NCI-H2107 treated with DMSO at 0.1 percent for 48 hours (cell line): ENCODE data around the gene NR2F2.

ENCODE experiments used
- DNase-seq: peaks from one replicate; lab custom pipeline; 2025; ENCODE audit not compliant: unreplicated experiment; lab: John Stamatoyannopoulos, UW

Gene NR2F2

DNA sequence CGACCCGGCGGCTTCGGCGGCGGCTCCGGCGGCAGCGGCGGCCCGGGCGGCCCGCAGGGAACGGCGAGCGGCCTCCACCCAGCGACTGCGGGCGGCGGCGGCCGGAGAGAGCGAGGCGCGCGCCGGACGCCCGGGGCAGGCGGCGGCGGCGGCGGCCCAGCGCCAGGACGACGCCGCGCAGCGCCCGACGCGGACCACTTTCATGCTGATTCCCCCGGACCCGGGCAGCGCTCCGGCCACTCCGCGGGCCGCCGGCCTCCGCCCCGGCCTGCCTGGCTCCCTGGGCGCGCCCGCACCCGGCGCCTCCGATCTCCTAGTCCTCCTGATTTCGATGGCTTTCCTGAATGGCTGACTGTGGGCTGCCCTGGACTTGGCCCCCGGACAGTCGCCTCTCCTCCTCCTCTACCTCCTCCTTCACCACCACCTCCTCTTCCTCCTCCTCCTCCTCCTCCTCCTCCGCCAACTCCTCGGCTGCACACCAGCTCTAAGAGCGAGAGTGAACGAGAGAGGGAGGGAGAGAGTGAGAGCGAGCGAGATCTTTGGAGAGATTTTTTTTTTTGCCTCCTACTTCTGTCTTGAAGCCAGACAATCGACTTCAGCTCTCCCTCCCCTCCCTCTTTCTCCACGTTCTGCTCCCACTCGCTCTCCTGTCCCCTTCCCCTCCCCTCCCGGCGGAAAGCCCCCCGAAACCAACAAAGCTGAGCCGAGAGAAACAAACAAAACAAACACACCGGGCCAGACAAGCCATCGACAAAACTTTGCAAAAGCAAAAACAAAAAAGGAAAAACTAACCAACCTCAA is 844 bp downstream of the NR2F2 start:
- DNase-seq: no peak

DNA sequence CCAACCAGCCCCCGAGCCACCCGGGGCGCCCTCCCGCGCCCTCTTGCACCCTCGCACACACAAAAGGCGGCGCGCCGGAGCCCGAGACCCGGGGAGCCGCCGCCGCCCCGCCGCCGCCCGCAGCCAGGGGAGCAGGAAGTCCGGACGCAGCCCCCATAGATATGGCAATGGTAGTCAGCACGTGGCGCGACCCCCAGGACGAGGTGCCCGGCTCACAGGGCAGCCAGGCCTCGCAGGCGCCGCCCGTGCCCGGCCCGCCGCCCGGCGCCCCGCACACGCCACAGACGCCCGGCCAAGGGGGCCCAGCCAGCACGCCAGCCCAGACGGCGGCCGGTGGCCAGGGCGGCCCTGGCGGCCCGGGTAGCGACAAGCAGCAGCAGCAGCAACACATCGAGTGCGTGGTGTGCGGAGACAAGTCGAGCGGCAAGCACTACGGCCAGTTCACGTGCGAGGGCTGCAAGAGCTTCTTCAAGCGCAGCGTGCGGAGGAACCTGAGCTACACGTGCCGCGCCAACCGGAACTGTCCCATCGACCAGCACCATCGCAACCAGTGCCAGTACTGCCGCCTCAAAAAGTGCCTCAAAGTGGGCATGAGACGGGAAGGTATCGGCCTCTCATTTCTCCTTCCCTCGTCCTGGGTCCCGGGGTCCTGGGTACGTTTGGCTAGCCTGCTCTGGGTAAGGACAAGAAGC is 1.6 kb downstream of the NR2F2 start:
- no peak for DNase-seq

DNA sequence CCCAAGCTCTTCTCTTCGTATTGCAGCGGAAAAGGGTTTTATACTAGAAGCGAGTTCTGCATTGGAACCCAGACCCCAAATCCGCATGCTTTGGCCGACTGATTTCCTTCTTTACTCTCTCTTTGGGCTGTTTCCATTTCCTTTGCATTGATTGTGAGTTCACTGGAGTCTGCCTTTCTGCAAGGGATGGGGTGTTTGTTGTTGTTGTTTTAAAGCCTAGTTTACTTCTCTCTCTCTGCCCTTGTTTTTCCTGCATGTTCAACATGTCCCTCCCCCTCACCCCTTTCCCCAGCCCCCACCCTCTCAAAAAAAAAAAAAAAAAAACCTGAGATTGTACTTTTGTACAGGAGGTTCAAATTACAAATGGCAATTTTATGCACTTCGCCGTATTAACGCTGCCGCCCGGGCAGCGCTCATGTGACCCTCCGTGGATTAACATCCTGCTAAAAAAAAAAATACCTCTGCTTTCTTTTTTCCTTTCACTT is 2.2 kb downstream of the NR2F2 start:
- no peak for DNase-seq

DNA sequence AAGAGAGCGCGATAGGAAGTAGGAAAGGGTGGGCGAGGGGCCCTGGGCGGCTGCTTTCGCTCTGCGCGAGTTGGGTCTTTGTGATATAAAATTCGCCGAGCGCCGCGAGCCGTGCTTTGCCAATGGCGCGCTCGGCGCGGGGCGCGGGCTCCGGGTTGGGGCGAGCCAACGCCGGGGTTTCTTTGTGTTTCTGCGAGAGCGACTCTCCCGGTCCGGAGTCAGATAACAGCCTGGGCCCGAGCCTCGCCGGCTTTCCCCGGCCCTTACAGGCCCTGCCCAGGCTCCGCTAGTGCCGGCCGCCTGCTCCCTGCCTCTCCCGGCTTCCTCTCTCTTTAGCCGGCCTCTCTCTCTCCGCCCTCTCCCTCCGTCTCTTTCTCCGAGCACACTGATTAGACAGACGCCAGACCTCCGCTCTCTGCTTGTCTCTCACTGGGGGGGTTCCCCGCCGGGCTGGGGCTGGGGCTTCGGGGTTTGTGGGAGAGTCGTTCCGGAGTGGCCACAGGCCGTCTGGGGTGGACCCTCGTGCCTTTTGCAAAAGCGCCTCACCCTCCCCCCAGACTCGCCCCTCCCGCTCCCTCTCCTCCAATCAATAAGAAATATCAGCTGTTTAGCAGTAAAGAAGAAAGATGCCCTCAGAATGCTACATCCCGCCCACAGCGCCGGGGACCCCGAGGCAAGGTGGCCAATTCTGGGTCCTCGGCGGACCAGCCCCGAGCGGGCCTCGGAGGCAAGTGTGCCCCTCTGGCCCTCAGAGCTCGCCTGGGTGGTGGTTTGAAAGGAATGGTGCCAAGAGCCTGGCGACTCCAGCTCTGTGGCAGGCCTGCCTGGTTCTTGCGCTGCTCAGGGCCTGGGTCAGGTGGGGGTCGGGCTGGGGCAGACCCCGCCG is 2.9 kb downstream of the NR2F2 start:
- no peak for DNase-seq

DNA sequence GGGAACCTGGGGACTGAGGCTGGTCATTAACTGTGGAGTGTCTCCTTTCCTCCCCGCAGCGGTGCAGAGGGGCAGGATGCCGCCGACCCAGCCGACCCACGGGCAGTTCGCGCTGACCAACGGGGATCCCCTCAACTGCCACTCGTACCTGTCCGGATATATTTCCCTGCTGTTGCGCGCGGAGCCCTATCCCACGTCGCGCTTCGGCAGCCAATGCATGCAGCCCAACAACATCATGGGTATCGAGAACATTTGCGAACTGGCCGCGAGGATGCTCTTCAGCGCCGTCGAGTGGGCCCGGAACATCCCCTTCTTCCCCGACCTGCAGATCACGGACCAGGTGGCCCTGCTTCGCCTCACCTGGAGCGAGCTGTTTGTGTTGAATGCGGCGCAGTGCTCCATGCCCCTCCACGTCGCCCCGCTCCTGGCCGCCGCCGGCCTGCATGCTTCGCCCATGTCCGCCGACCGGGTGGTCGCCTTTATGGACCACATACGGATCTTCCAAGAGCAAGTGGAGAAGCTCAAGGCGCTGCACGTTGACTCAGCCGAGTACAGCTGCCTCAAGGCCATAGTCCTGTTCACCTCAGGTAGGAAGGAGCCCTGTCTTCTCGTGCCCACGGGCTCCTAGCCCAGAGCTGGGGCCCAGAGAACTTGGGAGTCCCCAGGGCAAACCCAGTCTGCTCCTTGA is 3.7 kb downstream of the NR2F2 start:
- no peak for DNase-seq

DNA sequence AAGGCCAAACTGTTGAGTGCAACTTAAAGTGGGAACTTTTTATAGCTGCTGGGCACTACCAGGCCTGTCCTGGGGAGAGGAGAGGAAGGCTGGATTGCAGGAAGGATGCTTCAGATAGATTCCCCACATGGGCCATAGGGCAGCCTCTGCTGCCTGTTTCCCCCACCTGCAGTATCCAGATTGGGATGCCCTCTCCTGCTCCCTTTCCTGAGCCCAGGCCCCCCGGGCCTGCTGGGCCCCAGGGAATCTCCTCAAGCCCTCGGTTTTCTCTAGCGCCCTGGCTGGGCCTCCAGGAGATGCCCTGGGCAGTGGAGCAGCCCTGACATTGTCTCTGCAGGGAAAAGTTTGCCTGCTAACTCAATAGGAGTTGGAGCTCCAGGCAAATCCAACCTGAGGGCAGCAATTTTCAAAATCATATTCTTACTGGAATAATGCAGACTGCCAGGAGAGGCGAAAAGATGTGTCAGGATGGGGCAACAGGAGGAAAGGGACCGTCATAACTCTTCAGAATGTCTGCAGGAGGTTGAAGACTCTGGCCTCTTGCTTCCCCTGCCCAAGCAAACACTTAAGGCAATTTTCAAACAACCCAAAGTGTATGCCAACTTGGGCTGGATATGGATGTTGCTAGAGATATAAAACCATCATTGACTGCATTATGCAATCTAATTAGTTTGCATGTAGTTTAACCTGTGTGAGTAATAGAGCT is 4.4 kb downstream of the NR2F2 start:
- no peak for DNase-seq

DNA sequence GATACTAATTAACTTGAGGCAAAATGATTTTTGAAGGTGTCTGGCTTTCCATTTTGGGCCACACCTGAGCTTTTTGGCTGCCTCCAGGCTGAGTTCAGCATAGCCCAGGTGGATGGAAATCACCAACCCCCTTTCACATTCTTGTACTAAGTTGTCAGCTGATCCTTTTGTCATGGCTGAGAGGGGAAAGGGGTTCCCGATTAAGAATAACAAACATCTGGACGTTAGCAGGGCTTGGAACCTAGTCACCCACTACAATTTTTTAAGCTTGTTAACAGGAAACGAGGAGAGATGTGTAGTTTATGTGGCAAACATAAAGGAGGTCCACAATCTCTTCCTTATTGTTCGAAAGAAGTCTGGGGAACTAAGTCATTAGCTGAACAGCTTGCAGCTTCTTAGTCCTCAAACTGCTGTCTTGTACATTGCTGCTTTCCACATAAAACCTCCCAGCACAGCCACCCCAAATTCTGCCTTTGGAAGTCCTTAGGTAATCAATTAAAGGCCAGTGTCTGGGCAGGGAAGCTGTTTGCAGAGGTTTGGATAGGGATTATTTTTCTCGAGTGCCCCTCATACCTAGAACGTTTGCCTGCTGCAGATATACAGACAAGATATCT is 5.0 kb downstream of the NR2F2 start:
- no peak for DNase-seq

DNA sequence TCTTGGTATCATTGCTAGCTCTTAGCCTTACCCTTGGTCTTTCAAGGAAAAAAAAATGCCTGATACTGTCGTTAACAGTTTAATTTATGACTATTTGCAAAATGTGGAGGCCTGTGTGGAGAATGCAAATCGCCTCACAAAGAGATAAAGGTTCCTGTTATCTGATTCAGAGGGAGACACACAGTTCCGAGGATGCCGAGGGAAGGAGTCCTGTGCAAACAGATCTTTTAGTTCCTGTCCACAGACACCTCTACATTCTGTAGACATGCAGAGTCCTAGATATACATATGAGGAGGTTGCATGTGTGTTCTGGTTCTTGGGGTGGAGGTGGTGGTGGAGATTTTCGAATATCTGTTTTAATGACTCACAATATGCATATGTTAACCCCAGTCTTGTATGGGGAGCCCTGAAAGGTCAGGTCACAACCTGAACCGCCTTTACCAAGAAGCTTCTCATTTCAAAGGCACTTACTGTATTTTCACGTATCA is 5.7 kb downstream of the NR2F2 start:
- DNase-seq: no peak

DNA sequence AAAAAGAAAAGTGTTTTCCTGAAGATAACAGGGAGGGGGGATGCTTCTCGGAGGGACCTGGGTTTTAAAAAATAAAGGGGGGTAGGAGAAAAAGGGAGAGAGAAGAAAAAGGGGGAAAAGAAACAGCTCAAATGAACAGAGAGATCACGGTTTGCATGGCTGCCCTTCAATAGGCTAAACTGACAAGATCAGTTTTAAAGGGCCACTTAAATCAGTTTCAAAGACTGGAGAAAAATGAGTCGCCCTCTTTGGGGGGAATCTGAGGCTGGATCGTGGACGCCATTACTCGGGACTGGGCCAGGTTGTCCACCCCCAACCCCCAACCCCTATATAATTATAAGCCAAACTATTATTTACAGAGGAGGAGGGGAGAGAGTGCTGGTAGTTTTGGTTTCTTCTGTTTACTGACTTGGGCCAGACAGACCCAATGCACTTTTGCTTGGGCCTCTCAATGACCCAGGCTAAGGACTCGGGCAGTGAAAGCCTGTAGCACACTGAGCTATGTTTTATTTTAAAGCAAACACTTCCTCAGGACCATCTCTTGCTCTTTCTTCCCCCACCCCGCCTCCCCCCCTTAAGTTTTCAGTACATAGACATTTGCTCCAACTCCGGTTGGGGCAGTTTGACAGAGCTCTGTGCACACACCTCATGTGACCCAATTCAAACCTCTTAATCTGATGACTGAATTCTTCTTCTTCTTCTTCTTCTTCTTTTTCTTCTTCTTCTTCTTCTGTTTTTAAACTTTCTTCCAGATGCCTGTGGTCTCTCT is 6.3 kb downstream of the NR2F2 start:
- DNase-seq: peak; percentile 21

DNA sequence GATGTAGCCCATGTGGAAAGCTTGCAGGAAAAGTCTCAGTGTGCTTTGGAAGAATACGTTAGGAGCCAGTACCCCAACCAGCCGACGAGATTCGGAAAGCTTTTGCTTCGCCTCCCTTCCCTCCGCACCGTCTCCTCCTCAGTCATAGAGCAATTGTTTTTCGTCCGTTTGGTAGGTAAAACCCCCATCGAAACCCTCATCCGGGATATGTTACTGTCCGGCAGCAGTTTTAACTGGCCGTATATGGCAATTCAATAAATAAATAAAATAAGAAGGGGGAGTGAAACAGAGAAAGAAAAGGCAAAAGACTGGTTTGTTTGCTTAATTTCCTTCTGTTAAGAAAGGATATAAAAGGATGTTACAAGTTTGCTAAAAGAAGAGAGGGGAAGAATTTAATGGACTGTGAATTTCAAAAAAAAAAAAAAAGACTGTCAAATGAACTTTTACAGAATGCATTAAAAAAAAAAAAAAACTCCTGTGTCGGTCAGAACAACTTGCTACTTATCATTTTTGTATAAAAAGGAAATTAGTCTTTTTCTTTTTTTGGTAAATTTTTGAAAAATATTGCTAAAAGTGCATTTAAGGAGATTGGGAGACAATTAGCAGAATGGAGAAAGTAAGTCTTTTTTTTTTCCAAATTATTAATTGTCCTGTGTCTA is 7.0 kb downstream of the NR2F2 start:
- DNase-seq: no peak

DNA sequence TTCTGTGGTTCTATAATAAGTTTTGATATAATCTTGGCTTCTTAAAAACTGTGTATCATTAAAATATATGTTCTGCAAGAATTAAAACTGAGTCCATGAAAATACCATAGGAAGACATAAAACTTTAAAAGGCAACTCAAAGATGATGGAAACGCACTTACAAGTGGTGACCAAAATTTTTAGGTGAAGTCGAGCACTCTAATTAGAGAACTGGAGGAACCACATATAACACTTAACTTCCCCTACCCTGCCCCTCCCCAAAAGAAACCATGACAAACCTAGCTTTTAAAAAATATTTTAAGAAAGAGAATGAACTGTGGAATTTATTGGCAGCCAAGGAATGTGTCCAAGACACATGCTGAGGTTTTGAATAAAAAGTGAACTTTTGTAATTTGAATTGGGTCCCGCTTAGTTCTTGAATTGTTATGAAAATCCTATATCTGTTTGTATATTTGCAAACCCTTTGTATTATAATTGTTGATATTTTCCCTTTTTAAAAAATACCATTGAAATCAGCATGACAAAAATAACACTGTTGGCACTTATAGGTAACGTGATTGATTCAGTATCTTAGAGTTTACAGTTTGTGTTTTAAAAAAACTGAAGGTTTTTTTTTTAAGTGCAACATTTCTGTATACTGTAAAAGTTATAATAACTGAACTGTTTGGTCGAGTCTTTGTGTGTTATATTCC is 7.7 kb downstream of the NR2F2 start:
- DNase-seq: no peak

DNA sequence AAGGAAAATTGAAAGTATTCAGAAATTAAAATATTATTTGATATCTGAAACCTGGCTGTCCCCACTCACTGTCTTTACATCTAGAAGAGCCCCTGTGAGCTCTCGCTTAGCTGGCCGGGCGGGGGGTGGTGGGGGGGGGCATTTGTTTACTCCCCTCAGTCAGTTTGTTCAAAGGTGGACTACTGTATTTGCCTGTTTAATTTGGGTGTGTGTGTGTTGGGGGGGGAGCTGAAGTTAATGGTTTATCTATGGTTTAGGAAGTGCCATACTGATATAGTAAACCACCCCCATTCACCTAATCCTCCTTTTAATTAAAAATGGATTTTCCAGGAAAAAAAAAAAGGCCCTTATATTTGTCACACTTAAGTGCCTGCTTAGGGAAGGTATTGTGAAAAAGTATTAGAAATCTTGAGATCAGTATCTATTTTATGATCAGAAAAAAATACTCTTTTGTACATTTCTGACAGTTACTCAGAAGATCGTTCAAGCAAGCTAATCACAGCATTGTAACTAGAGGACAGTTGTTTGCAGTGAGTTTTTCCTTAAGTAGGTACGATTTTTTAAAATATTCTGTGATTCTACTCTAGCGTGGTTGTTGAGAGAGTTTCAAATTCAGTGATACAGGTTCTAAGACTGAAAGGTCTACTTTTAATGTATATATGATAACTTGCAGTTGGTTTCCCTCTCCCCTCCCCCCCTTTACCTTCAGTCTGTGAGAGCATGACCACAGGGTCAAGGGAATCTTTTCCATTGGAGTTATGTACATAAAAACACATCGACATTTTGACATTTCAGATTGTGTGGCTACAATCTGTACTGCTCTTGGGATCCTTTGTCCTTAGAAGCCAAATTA is 8.5 kb downstream of the NR2F2 start:
- no peak for DNase-seq

DNA sequence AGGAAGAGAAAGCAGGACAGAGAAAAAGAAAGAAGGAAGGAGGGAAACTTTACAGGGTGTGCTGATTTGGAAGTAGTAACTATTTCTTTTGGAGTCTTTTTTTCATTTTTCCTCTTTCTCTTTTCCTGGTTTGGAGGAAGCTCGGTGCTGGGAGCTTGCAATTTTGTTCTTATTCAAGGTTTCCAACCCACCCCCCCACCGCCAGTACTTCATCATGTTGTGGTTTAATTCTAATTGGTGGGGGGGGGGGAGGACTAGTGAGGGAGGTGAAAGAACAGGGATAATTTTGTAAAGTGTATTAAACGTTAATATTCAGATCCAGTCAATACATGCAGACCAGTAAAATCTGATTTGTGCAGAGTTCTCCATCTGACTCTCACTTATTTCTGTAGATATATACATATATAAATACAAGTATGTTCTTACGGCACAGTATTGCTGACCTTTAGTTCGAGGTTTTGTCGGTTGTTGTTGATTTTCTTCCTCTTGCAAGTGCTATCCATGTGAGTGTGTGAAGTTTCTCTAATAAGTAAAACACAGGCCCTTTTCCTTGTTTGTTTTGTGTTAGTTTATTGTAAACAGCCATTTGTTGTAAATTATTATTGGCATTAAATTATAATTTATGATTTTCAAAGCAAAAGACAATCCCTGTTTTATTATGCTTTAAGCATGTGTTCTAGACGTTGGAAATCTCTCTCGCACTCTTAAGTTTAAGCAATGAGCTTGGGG is 9.3 kb downstream of the NR2F2 start:
- DNase-seq: no peak

DNA sequence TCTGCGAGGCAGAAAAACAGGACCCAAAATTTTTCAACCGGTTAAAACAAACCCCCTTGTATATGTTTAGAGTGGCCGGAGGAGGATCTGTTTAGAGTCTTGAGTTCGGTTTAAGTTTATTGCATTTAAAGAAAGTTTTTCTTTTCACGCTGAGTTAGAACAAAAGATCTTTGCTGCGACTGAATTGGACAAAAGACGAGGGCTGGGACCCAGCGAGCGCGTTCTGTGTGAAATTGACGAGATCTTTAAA is 9.8 kb downstream of the NR2F2 start:
- DNase-seq: no peak

DNA sequence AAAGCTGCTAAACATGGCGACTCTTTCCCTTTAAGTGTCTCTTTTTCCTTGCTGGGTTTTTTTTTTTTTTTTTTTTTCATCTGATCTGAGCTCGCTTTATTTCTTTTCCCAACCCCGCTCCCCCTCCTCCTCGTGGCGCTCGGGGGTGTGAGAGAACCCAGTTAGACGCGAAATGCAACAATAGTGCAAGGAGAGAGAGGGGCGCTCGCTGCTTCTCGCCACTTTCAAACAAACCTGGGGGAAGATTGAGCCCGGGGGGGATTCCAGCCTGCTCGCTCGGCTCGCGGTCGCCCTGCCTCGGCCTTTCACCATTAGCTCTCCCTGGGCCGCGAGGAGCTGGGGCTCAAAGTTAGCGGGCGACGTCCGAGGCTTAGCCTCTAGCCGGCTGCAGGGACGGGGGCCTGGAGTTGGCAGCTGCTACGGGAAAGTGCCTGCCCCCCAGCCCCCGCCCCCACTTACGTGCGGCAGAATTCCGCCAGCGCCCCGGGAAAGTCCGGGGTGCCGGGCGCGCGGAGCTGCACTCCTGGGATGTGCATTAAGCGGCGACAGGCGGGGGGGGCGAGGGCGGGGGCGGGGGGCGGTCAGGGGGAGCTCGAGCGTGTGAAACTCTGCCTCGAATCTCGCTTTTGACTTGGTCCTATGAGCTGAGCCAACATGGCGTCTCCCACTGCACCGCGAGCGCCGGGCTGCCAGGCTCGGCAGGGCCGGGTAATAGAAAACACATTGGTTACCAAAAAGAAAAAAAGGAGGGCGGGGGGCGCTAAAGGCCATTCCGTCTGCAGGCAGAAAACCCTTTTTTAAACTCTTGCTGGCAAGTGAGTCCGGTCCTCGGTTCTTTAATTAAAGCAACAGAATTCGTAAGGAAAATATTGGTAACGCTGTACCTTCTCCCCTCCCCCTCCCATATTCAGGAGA is 10.4 kb downstream of the NR2F2 start:
- no peak for DNase-seq
